HL-60 (cell line): ENCODE measurements around the gene CCDC92B.

Experiments used
- CTCF ChIP-seq: IDR thresholded peaks from one replicate; pipeline ENCODE4 v1.5.1; 2011; ENCODE audit warnings: low read length, control low read depth, inconsistent platforms; ENCODE audit not compliant: insufficient read depth
- GABPA ChIP-seq: IDR thresholded peaks from 2 replicates; pipeline ENCODE4 v1.6.1; 2012; ENCODE audit warnings: low read depth
- POLR2AphosphoS5 ChIP-seq: IDR thresholded peaks from 2 replicates; pipeline ENCODE4 v1.6.1; 2012; ENCODE audit warnings: low read depth
- SPI1 ChIP-seq: IDR thresholded peaks from 2 replicates; pipeline ENCODE4 v1.6.1; 2012; ENCODE audit warnings: low read depth, mild to moderate bottlenecking, borderline replicate concordance
- TF ChIP-seq, protein P1 (sequence below): IDR thresholded peaks from 2 replicates; pipeline ENCODE4 v1.6.1; 2012; ENCODE audit warnings: low read depth; ENCODE audit not compliant: insufficient replicate concordance

- TF ChIP-seq CTCF (no peak), POLR2AphosphoS5 (no peak), SPI1 (no peak), GABPA (no peak)
- TF ChIP-seq, protein P1, sequence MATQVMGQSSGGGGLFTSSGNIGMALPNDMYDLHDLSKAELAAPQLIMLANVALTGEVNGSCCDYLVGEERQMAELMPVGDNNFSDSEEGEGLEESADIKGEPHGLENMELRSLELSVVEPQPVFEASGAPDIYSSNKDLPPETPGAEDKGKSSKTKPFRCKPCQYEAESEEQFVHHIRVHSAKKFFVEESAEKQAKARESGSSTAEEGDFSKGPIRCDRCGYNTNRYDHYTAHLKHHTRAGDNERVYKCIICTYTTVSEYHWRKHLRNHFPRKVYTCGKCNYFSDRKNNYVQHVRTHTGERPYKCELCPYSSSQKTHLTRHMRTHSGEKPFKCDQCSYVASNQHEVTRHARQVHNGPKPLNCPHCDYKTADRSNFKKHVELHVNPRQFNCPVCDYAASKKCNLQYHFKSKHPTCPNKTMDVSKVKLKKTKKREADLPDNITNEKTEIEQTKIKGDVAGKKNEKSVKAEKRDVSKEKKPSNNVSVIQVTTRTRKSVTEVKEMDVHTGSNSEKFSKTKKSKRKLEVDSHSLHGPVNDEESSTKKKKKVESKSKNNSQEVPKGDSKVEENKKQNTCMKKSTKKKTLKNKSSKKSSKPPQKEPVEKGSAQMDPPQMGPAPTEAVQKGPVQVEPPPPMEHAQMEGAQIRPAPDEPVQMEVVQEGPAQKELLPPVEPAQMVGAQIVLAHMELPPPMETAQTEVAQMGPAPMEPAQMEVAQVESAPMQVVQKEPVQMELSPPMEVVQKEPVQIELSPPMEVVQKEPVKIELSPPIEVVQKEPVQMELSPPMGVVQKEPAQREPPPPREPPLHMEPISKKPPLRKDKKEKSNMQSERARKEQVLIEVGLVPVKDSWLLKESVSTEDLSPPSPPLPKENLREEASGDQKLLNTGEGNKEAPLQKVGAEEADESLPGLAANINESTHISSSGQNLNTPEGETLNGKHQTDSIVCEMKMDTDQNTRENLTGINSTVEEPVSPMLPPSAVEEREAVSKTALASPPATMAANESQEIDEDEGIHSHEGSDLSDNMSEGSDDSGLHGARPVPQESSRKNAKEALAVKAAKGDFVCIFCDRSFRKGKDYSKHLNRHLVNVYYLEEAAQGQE = no peak
These were observed 17.6 kb downstream of the CCDC92B start for GRCh38 chr17:2731807-2732206.
